ENCODE data around the gene ESM1. TPM values are rescaled to one million over a fixed set of nuclear protein-coding genes. Genes with fewer than 3 reads are reported as not detected.

ESM1 gene
- total and polyA plus RNA-seq, 9 of the 15 experiments (the other 6 are each of a cell fraction or from before 2014, with no cell fraction given): not detected

GRCh38 chr5:54988218-54988617, 2.8 kb upstream of the ESM1 start:
- H3K4me3 ChIP-seq: no peak overlapping the region
- in situ Hi-C loops (cut with MboI): no loop called here
- intact Hi-C loops (cut with micrococcal nuclease): no loop called here
- DNase-seq (ENCODE audit: extremely low read depth in 1 of 4, low spot score in 3 of 4) (no peak), ATAC-seq (no peak), FAIRE-seq (no peak)
- TF ChIP-seq PHB2 (IDR thresholded peaks at IDR 0.05; ENCODE audit: low read depth) (no peak), SIN3A (IDR thresholded peaks at IDR 0.05; ENCODE audit: borderline replicate concordance in 2 of 2, control insufficient read depth in 1 of 2, low read depth in 2 of 2, low read length in 2 of 2) (no peak), TFAM (CRISPR knock-in tag; conservative IDR thresholded peaks at IDR 0.05) (no peak)
- H3K4me2 ChIP-seq (ENCODE audit: insufficient read depth, low read length): no peak overlapping the region
- no peak overlapping the region for H3K27ac ChIP-seq (ENCODE audit: extremely low read depth, low read depth, low read length)
- peaks cover 10 to 18% of the 10 kb centered on the region in 2 experiments; a peak in 4 of 5 replicates for H3K27me3 ChIP-seq (ENCODE audit: control insufficient read depth in 2 of 2, insufficient read depth in 2 of 2, low read length in 2 of 2)
- WGBS (ENCODE audit: insufficient coverage, low coverage, missing lambda C conversion rate): 0% methylated on average over 1 of the region's 1 CpG
- no peaks in the 10 kb centered on the region for H3K9me3 ChIP-seq (replicated peaks; ENCODE audit: control insufficient read depth, insufficient read depth, low read depth, low read length)
- H3K9me1 ChIP-seq (ENCODE audit: control insufficient read depth, insufficient read depth, low read length): no peaks in the 10 kb centered on the region
- H3K4me1 ChIP-seq (replicated peaks in 1 of 2; ENCODE audit: control insufficient read depth in 2 of 2, insufficient read depth in 2 of 2, low read length in 2 of 2): no peaks in the 10 kb centered on the region
- no peak overlapping the region for H2AFZ ChIP-seq (ENCODE audit: low read depth, low read length)
- no peaks in the 10 kb centered on the region for H4K20me1 ChIP-seq (replicated peaks; ENCODE audit: control insufficient read depth, insufficient read depth, low read length)
- no peaks in the 10 kb centered on the region for H3K79me2 ChIP-seq (ENCODE audit: control insufficient read depth, insufficient read depth, low read length)
- CTCF ChIA-PET (ENCODE audit: low intra/inter-chr PET ratio): no interaction called here
- POLR2A ChIA-PET: no interaction called here
- no TSS peak for BruUV-seq (replicated peaks)
- H3K36me3 ChIP-seq (ENCODE audit: control insufficient read depth, insufficient read depth, low read length): no peaks in the 10 kb centered on the region
- no peak overlapping the region for H3K9ac ChIP-seq (ENCODE audit: insufficient read depth in 1 of 2, low read depth in 2 of 2, low read length in 2 of 2)

- H3K36me3 ChIP-seq (ENCODE audit: control insufficient read depth, insufficient read depth, low read length): no peaks in the 10 kb centered on the region
- 3% methylated on average over 5 of the region's 5 CpGs for WGBS (ENCODE audit: insufficient coverage, low coverage, missing lambda C conversion rate)
- TF ChIP-seq SNRNP70 (optimal IDR thresholded peaks at IDR 0.05; ENCODE audit: low read depth, low read length): no peak
- TF ChIP-seq MAFG (tag; conservative IDR thresholded peaks at IDR 0.05): no peak
- no peak for TF ChIP-seq ETV6 (IDR thresholded peaks at IDR 0.05; ENCODE audit: borderline replicate concordance in 1 of 2, low read depth in 2 of 2, low read length in 1 of 2)
- TF ChIP-seq ETV6 (CRISPR knock-in tag; IDR thresholded peaks at IDR 0.05; ENCODE audit: borderline replicate concordance): no peak
- TF ChIP-seq PHTF2 (CRISPR knock-in tag; IDR thresholded peaks at IDR 0.05): no peak
- TF ChIP-seq ATF6 (CRISPR knock-in tag; IDR thresholded peaks at IDR 0.05): no peak
- TF ChIP-seq PRPF4 (IDR thresholded peaks at IDR 0.05; ENCODE audit: insufficient read depth, low read depth, low read length, poor library complexity, severe bottlenecking): no peak
- no peak for TF ChIP-seq ELF1 (tag; IDR thresholded peaks at IDR 0.05)
- no peak for TF ChIP-seq THAP12 (CRISPR knock-in tag; IDR thresholded peaks at IDR 0.05)
- TF ChIP-seq ZNF347 (CRISPR knock-in tag; IDR thresholded peaks at IDR 0.05; ENCODE audit: low read depth): no peak
Measured at GRCh38 chr5:54986269-54986654, 869 bp upstream of the ESM1 start.

More at GRCh38 chr5:54986269-54986654, 869 bp upstream of the ESM1 start:
- H3K27me3 ChIP-seq (ENCODE audit: control insufficient read depth in 2 of 2, insufficient read depth in 2 of 2, low read length in 2 of 2): peaks cover 10 to 18% of the 10 kb centered on the region in 2 experiments; a peak in 4 of 5 replicates
- H2AFZ ChIP-seq (ENCODE audit: low read depth, low read length): no peak overlapping the region
- in situ Hi-C loops (cut with MboI): no loop called here
- H3K4me2 ChIP-seq (ENCODE audit: insufficient read depth, low read length): no peak overlapping the region
- H3K9ac ChIP-seq (ENCODE audit: insufficient read depth in 1 of 2, low read depth in 2 of 2, low read length in 2 of 2): no peak overlapping the region
- H3K4me3 ChIP-seq: no peak overlapping the region
- no TSS peak for BruUV-seq (replicated peaks)
- no peak for FAIRE-seq
- DNase-seq (ENCODE audit: extremely low read depth in 1 of 4, low spot score in 3 of 4): no peak
- ChIA-PET POLR2A (no interaction called here), CTCF (ENCODE audit: low intra/inter-chr PET ratio) (no interaction called here)
- H3K9me1 ChIP-seq (ENCODE audit: control insufficient read depth, insufficient read depth, low read length): no peaks in the 10 kb centered on the region
- no peaks in the 10 kb centered on the region for H3K4me1 ChIP-seq (replicated peaks in 1 of 2; ENCODE audit: control insufficient read depth in 2 of 2, insufficient read depth in 2 of 2, low read length in 2 of 2)
- no peaks in the 10 kb centered on the region for H3K79me2 ChIP-seq (ENCODE audit: control insufficient read depth, insufficient read depth, low read length)
- no peak for ATAC-seq
- H3K9me3 ChIP-seq (replicated peaks; ENCODE audit: control insufficient read depth, insufficient read depth, low read depth, low read length): no peaks in the 10 kb centered on the region
- H3K27ac ChIP-seq (ENCODE audit: extremely low read depth, low read depth, low read length): no peak overlapping the region
- H4K20me1 ChIP-seq (replicated peaks; ENCODE audit: control insufficient read depth, insufficient read depth, low read length): no peaks in the 10 kb centered on the region
- intact Hi-C loops (cut with micrococcal nuclease): no loop called here
